K562 (cell line): ENCODE results near the gene ZNF408. TPM values are rescaled to one million over a fixed set of nuclear protein-coding genes. Genes with fewer than 3 reads are reported as not detected.
A peak's percentile ranks its signal among the peaks of the same experiment; 100 is the strongest.

Source experiments
- ATAC-seq: fragments of 200-7000 bp; cut with Tn5 transposase; 3 replicates; pipeline ENCODE4 v1.9.1; 2020; ENCODE audit warnings: moderate library complexity
- BruUV-seq: library from RNA; stranded (reverse); fragments of 400-500 nt; replicated peaks from 2 replicates; lab custom pipeline; 2021; lab: Mats Ljungman, UMichigan
- CTCF ChIA-PET: fragments of 300-600 bp; formaldehyde crosslinking; extraction: SDS; loops from one replicate; lab custom pipeline; 2021; ENCODE audit warnings: low intra/inter-chr PET ratio; lab: Yijun Ruan, JAX
- POLR2A ChIA-PET: fragments of 300-600, 350-650 bp; sonication (Branson Sonifier 250); formaldehyde crosslinking; extraction: SDS; loops from one replicate; lab custom pipeline; 2021; ENCODE audit warnings: antibody characterized with exemption, inconsistent platforms; lab: Yijun Ruan, JAX
- DNase-seq, 4 experiments: peaks; one replicate each; pipeline versions ENCODE4 v3.0.0 to v3.0.0-alpha.2; 2011 to 2018; ENCODE audit warnings: low spot score in 3 of 4, mixed read lengths in 3 of 4; ENCODE audit errors: extremely low read depth in 1 of 4
- FAIRE-seq: peaks from 2 replicates; lab custom pipeline; 2011; peaks lifted over from hg19 to GRCh38; lab: Jason Lieb, UNC
- H2AFZ ChIP-seq: 2 replicates; pipeline ENCODE4 v1.6.0; 2011; ENCODE audit warnings: low read depth, low read length, control low read depth, inconsistent platforms
- H3K27ac ChIP-seq: fragments of 200-600 bp; 3 replicates; pipeline ENCODE4 v1.8.0; 2011; ENCODE audit warnings: low read depth, mild to moderate bottlenecking, control low read depth, inconsistent platforms, low read length, moderate library complexity, mixed read lengths; ENCODE audit errors: extremely low read depth
- H3K27me3 ChIP-seq, 2 experiments: fragments of 300-600 bp in 1 of 2; 2 replicates in 1 of 2; 3 replicates in 1 of 2; pipeline versions ENCODE4 v1.6.0 to v1.8.0; 2011; ENCODE audit warnings: inconsistent platforms in 2 of 2, low read length in 2 of 2, mild to moderate bottlenecking in 1 of 2, mixed read lengths in 1 of 2, moderate library complexity in 1 of 2; ENCODE audit not compliant: control insufficient read depth in 2 of 2, insufficient read depth in 2 of 2
- H3K36me3 ChIP-seq: fragments of 300-600 bp; 3 replicates; pipeline ENCODE4 v1.8.0; 2011; ENCODE audit warnings: mild to moderate bottlenecking, low read length, inconsistent platforms; ENCODE audit not compliant: control insufficient read depth, insufficient read depth
- H3K4me1 ChIP-seq, 2 experiments: fragments of 200-600 bp in 1 of 2; replicated peaks in 1 of 2; 2 replicates in 1 of 2; 3 replicates in 1 of 2; pipeline versions ENCODE4 v1.5.1 to v1.8.0; 2011; ENCODE audit warnings: inconsistent platforms in 2 of 2, low read length in 2 of 2, mild to moderate bottlenecking in 1 of 2, mixed read lengths in 1 of 2, moderate library complexity in 1 of 2; ENCODE audit not compliant: control insufficient read depth in 2 of 2, insufficient read depth in 2 of 2
- H3K4me2 ChIP-seq: 2 replicates; pipeline ENCODE4 v1.6.1; 2011; ENCODE audit warnings: low read length, control low read depth, inconsistent platforms, mixed read lengths; ENCODE audit not compliant: insufficient read depth
- H3K4me3 ChIP-seq: fragments of 200-600 bp; sonication (generic), shearing (Covaris generic); 2 replicates; pipeline ENCODE4 v1.5.1; 2016; ENCODE audit warnings: control low read depth, inconsistent platforms
- H3K79me2 ChIP-seq: fragments of 200-600 bp; 3 replicates; pipeline ENCODE4 v1.8.0; 2011; ENCODE audit warnings: low read length, inconsistent platforms; ENCODE audit not compliant: control insufficient read depth, insufficient read depth
- H3K9ac ChIP-seq, 2 experiments: 2 replicates each; pipeline versions ENCODE4 v1.6.0 to v1.6.1; 2011; ENCODE audit warnings: low read depth in 2 of 2, low read length in 2 of 2, control low read depth in 1 of 2, inconsistent platforms in 1 of 2, mild to moderate bottlenecking in 1 of 2, mixed read lengths in 1 of 2; ENCODE audit not compliant: insufficient read depth in 1 of 2
- H3K9me1 ChIP-seq: one replicate; pipeline ENCODE4 v1.6.0; 2011; ENCODE audit warnings: inconsistent platforms, mild to moderate bottlenecking, low read length, moderate library complexity; ENCODE audit not compliant: control insufficient read depth, insufficient read depth
- H3K9me3 ChIP-seq: replicated peaks from 2 replicates; pipeline ENCODE4 v1.5.1; 2011; ENCODE audit warnings: low read depth, low read length, inconsistent platforms; ENCODE audit not compliant: control insufficient read depth, insufficient read depth
- H4K20me1 ChIP-seq: replicated peaks from 2 replicates; pipeline ENCODE4 v1.6.1; 2011; ENCODE audit warnings: low read length, inconsistent platforms, mixed read lengths; ENCODE audit not compliant: control insufficient read depth, insufficient read depth
- ADNP ChIP-seq: fragments of 200-800 bp; sonication (Bioruptor generic); IDR thresholded peaks from 2 replicates; pipeline ENCODE4 v1.6.1; 2016; ENCODE audit warnings: missing genetic modification characterization, missing compliant biosample characterization
- BCOR ChIP-seq: fragments of 450-650 bp; IDR thresholded peaks from 2 replicates; pipeline ENCODE4 v1.6.1; 2016
- GABPA ChIP-seq: fragments of 200-800 bp; sonication (Bioruptor generic); conservative IDR thresholded peaks from 2 replicates; pipeline ENCODE4 v1.6.1; 2016; ENCODE audit warnings: low read depth, missing genetic modification characterization, missing compliant biosample characterization
- HDAC2 ChIP-seq: fragments of 450-650 bp; IDR thresholded peaks from 2 replicates; pipeline ENCODE4 v1.6.1; 2016; ENCODE audit warnings: mild to moderate bottlenecking
- KDM1A ChIP-seq, 2 experiments: fragments of 450-650 bp; IDR thresholded peaks; 2 replicates each; pipeline ENCODE4 v1.6.1; 2016; ENCODE audit warnings: mild to moderate bottlenecking in 2 of 2
- NCOA2 ChIP-seq, 2 experiments: fragments of 450-650 bp; IDR thresholded peaks; 2 replicates each; pipeline ENCODE4 v1.6.1; 2018; ENCODE audit warnings: mild to moderate bottlenecking in 2 of 2, moderate library complexity in 1 of 2; ENCODE audit not compliant: partially characterized antibody in 2 of 2
- NFXL1 ChIP-seq: fragments of 450-650 bp; formaldehyde crosslinking; IDR thresholded peaks from 2 replicates; pipeline ENCODE4 v1.4.0; 2021; ENCODE audit warnings: mild to moderate bottlenecking
- PHB2 ChIP-seq: fragments of 450-650 bp; IDR thresholded peaks from 2 replicates; pipeline ENCODE4 v1.6.1; 2017; ENCODE audit warnings: low read depth
- RBM25 ChIP-seq: fragments of 200-400 bp; formaldehyde crosslinking; IDR thresholded peaks from 2 replicates; pipeline ENCODE4 v1.6.1; 2018; ENCODE audit warnings: low read length, low read depth, moderate library complexity; ENCODE audit not compliant: severe bottlenecking
- SMARCE1 ChIP-seq: fragments of 450-650 bp; IDR thresholded peaks from 2 replicates; pipeline ENCODE4 v1.7.1; 2016; ENCODE audit warnings: mild to moderate bottlenecking
- ZNF12 ChIP-seq: sonication (generic); formaldehyde crosslinking; IDR thresholded peaks from 2 replicates; pipeline ENCODE4 v1.4.0; 2020; ENCODE audit warnings: mild to moderate bottlenecking, missing genetic modification reagents
- ZNF324 ChIP-seq: fragments of 250-450 bp; sonication (Bioruptor Pico); IDR thresholded peaks from 2 replicates; pipeline ENCODE4 v1.4.0; 2020; ENCODE audit warnings: mild to moderate bottlenecking
- WGBS: fragments of 100-300 bp; shearing (Covaris generic); methylation state at CpG from one replicate; pipeline ENCODE4 v1.1.6; 2016; ENCODE audit warnings: low coverage, mixed read lengths; ENCODE audit not compliant: insufficient coverage; ENCODE audit errors: missing lambda C conversion rate; 5-methylcytosine and 5-hydroxymethylcytosine counted together
- in situ Hi-C: fragments of 300-500 bp; cut with MboI; formaldehyde crosslinking; loops from 4 replicates; pipeline ENCODE4 v1.15.0; 2018; ENCODE audit warnings: inconsistent platforms, mixed read lengths
- intact Hi-C: fragments of 100-400 bp; cut with micrococcal nuclease; formaldehyde crosslinking; loops from 2 replicates; pipeline ENCODE4 v1.14.2; 2022
- polyA plus RNA-seq, 8 experiments: library from polyadenylated mRNA; depleted of rRNA in 4 of 8; stranded (reverse) in 5 of 8; unstranded in 3 of 8; fragments of >200 nt; fragmentation: Nextera tagmentation in 2 of 8; fragmentation: Illumina TruSeq in 1 of 8; extraction: Ambion mirVana in 2 of 8; extraction: Trizol in 1 of 8; gene quantifications; 2 replicates each; pipeline versions ENCODE4 v1.2.1 to v1.2.3, GENCODE V29; 2011 to 2014; ENCODE audit warnings: inconsistent platforms in 1 of 8, missing spikeins in 1 of 8
- total RNA-seq, 7 experiments: library from RNA; depleted of rRNA in 6 of 7; stranded (reverse); fragments of >200 nt in 6 of 7; fragmentation: Illumina TruSeq in 2 of 7; extraction: Trizol in 2 of 7; gene quantifications; 2 replicates each; pipeline versions ENCODE4 v1.2.1 to v1.2.3, GENCODE V29; 2011 to 2021; ENCODE audit warnings: low replicate concordance in 1 of 7
- TF ChIP-seq, protein P1 (sequence below): fragments of 450-650 bp; IDR thresholded peaks from one replicate; pipeline ENCODE4 v1.6.1; 2018; ENCODE audit warnings: mild to moderate bottlenecking, moderate library complexity; ENCODE audit not compliant: partially characterized antibody
- TF ChIP-seq, protein P2 (sequence below): fragments of 250-450 bp; sonication (Bioruptor Pico); IDR thresholded peaks from 2 replicates; pipeline ENCODE4 v1.5.0; 2022; ENCODE audit warnings: mild to moderate bottlenecking
- TF ChIP-seq, protein P3 (sequence below): sonication (generic); formaldehyde crosslinking; IDR thresholded peaks from 2 replicates; pipeline ENCODE4 v1.4.0; 2020; ENCODE audit warnings: mild to moderate bottlenecking, missing genetic modification reagents
- TF ChIP-seq, protein P4 (sequence below): fragments of 450-650 bp; IDR thresholded peaks from 2 replicates; pipeline ENCODE4 v1.6.1; 2016; ENCODE audit warnings: missing biosample characterization, missing genetic modification characterization

The ZNF408 gene
- total and polyA plus RNA-seq, 9 of the 15 experiments (the other 6 are each of a cell fraction or from before 2014, with no cell fraction given) = 0.15 to 18.4 (median 7.4) TPM

DNA sequence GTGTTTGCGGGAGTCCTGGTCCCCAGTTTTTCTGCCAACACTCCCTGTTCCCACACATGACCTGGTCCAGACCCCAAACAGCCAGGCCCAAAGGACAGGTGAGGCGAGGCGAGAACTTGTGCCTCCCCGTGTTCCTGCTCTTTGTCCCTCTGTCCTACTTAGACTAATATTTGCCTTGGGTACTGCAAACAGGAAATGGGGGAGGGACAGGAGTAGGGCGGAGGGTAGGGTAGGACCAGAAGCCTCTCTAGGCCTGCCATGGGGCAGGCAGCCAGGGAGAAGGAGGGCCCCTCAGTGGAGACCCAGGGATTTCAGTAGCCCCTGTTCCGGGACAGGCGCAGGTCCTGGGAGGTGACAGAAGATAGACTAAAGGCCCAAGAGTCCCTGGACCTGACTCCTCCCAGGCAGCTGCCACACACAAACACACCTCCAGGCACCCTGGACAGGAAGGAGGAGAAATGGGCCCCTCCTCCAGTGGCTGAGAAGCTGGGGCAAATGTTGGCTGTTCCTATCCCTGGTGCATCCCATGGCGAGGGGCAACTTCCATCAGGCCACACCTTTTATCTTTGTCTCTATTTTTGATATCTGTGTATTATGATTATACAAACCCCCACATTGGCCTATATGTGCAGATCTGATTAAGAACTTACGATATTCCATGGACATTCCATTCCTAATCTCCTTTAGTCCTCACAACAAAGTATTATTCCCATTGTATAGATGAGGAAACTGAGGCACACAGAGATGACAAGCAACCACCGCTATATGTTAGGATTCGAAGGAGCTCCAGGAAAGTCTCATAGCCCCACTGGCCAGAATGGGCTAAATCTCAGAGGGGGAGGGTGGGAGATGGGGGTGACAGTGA lies 17.6 kb downstream of the ZNF408 start:
- POLR2A ChIA-PET = interaction anchor here (0.5 to 0.6 kb wide), 2 partner anchors 1311 to 1396 kb away, joined by 3 read pairs; no protein-coding TSS in a partner anchor
- peak overlapping the region in 1 of 2 experiments; percentile 75; a peak in 1 of 4 replicates for H3K9ac ChIP-seq
- peaks cover 0 to 3% of the 10 kb centered on the region in 2 experiments; a peak in 1 of 5 replicates for H3K27me3 ChIP-seq
- WGBS = 76% methylated on average over 10 of the region's 11 CpGs
- in situ Hi-C loops = no loop called here
- TF ChIP-seq KDM1A (IDR thresholded peaks at IDR 0.05) (peak in 1 of 2 experiments; percentile 34; a peak in 2 of 4 replicates), HDAC2 (no peak), NCOA2 (IDR thresholded peaks at IDR 0.05; ENCODE audit: partially characterized antibody in 2 of 2) (no peak), ADNP (peak; percentile 61; the same call in 1 of the 2 replicates), PHB2 (no peak), ZNF12 (CRISPR knock-in tag) (no peak), BCOR (peak; percentile 77), NFXL1 (CRISPR knock-in tag) (no peak), GABPA (tag) (0 out of 2 replicates have a peak, but pooled peaks have one; percentile 15), ZNF324 (CRISPR knock-in tag) (no peak), RBM25 (peak; percentile 82), SMARCE1 (no peak)
- TF ChIP-seq, protein P1, sequence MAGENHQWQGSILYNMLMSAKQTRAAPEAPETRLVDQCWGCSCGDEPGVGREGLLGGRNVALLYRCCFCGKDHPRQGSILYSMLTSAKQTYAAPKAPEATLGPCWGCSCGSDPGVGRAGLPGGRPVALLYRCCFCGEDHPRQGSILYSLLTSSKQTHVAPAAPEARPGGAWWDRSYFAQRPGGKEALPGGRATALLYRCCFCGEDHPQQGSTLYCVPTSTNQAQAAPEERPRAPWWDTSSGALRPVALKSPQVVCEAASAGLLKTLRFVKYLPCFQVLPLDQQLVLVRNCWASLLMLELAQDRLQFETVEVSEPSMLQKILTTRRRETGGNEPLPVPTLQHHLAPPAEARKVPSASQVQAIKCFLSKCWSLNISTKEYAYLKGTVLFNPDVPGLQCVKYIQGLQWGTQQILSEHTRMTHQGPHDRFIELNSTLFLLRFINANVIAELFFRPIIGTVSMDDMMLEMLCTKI = no peak
- TF ChIP-seq, protein P2, sequence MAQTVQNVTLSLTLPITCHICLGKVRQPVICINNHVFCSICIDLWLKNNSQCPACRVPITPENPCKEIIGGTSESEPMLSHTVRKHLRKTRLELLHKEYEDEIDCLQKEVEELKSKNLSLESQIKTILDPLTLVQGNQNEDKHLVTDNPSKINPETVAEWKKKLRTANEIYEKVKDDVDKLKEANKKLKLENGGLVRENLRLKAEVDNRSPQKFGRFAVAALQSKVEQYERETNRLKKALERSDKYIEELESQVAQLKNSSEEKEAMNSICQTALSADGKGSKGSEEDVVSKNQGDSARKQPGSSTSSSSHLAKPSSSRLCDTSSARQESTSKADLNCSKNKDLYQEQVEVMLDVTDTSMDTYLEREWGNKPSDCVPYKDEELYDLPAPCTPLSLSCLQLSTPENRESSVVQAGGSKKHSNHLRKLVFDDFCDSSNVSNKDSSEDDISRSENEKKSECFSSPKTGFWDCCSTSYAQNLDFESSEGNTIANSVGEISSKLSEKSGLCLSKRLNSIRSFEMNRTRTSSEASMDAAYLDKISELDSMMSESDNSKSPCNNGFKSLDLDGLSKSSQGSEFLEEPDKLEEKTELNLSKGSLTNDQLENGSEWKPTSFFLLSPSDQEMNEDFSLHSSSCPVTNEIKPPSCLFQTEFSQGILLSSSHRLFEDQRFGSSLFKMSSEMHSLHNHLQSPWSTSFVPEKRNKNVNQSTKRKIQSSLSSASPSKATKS (CRISPR knock-in tag) = no peak
- TF ChIP-seq, protein P3, sequence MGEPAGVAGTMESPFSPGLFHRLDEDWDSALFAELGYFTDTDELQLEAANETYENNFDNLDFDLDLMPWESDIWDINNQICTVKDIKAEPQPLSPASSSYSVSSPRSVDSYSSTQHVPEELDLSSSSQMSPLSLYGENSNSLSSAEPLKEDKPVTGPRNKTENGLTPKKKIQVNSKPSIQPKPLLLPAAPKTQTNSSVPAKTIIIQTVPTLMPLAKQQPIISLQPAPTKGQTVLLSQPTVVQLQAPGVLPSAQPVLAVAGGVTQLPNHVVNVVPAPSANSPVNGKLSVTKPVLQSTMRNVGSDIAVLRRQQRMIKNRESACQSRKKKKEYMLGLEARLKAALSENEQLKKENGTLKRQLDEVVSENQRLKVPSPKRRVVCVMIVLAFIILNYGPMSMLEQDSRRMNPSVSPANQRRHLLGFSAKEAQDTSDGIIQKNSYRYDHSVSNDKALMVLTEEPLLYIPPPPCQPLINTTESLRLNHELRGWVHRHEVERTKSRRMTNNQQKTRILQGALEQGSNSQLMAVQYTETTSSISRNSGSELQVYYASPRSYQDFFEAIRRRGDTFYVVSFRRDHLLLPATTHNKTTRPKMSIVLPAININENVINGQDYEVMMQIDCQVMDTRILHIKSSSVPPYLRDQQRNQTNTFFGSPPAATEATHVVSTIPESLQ (CRISPR knock-in tag) = no peak
- TF ChIP-seq, protein P4, sequence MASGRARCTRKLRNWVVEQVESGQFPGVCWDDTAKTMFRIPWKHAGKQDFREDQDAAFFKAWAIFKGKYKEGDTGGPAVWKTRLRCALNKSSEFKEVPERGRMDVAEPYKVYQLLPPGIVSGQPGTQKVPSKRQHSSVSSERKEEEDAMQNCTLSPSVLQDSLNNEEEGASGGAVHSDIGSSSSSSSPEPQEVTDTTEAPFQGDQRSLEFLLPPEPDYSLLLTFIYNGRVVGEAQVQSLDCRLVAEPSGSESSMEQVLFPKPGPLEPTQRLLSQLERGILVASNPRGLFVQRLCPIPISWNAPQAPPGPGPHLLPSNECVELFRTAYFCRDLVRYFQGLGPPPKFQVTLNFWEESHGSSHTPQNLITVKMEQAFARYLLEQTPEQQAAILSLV (tag) = no peak
- no peak for DNase-seq
- H3K4me2 ChIP-seq = no peak overlapping the region
- CTCF ChIA-PET = no interaction called here
- peak; percentile 58 for ATAC-seq
- no peaks in the 10 kb centered on the region for H3K36me3 ChIP-seq
- peaks cover 4% of the 10 kb centered on the region; the same call in 1 of the 2 replicates for H3K9me3 ChIP-seq
- FAIRE-seq = peak; percentile 32
- no peak overlapping the region for H3K4me3 ChIP-seq
- intact Hi-C loops = no loop called here
- H2AFZ ChIP-seq = peak overlapping the region; percentile 85
- H3K27ac ChIP-seq = no peak overlapping the region
- H4K20me1 ChIP-seq = no peaks in the 10 kb centered on the region
- BruUV-seq = no TSS peak
- H3K79me2 ChIP-seq = no peaks in the 10 kb centered on the region
- H3K9me1 ChIP-seq = no peaks in the 10 kb centered on the region
- H3K4me1 ChIP-seq = peaks cover 4 to 17% of the 10 kb centered on the region in 2 experiments; a peak in 4 of 5 replicates
